ENCODE data around the gene MSI2. TPM values are rescaled to one million over a fixed set of nuclear protein-coding genes. Genes with fewer than 3 reads are reported as not detected.

The MSI2 gene
- total RNA-seq, 2 experiments from 2014 or later: 113 to 114 TPM

DNA sequence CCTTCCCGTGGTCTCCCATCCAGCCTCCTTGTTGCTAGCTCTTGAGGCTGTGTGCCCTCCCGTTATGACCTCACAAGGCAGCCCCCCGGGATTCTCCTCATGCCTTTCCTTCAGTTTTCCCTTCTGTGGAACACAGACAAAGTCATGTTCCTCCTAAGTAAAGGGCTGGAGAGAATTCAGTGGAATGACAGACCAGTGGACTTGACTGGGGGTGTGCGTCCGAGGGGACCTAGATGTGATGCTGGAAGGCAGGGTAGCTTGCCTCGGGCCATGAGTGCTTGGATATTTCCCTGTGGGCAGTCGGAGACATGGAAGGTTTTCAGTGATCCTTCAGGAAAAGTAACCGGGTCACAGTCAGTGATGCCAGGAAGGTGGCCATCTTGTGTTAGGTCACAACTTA is 247.9 kb downstream of the MSI2 start:
- H3K27me3 Mint-ChIP-seq: no peaks in the 10 kb centered on the region
- DNase-seq: no peak
- H3K4me1 Mint-ChIP-seq: peaks cover 4% of the 10 kb centered on the region
- no peaks in the 10 kb centered on the region for H3K9me3 Mint-ChIP-seq
- POLR2A ChIA-PET: no interaction called here
- H3K4me3 Mint-ChIP-seq: no peak overlapping the region
- peaks cover 4% of the 10 kb centered on the region for H3K36me3 Mint-ChIP-seq
- no peak for ATAC-seq (ENCODE audit: low read depth)
- peak overlapping the region; percentile 18 for H3K27ac Mint-ChIP-seq

DNA sequence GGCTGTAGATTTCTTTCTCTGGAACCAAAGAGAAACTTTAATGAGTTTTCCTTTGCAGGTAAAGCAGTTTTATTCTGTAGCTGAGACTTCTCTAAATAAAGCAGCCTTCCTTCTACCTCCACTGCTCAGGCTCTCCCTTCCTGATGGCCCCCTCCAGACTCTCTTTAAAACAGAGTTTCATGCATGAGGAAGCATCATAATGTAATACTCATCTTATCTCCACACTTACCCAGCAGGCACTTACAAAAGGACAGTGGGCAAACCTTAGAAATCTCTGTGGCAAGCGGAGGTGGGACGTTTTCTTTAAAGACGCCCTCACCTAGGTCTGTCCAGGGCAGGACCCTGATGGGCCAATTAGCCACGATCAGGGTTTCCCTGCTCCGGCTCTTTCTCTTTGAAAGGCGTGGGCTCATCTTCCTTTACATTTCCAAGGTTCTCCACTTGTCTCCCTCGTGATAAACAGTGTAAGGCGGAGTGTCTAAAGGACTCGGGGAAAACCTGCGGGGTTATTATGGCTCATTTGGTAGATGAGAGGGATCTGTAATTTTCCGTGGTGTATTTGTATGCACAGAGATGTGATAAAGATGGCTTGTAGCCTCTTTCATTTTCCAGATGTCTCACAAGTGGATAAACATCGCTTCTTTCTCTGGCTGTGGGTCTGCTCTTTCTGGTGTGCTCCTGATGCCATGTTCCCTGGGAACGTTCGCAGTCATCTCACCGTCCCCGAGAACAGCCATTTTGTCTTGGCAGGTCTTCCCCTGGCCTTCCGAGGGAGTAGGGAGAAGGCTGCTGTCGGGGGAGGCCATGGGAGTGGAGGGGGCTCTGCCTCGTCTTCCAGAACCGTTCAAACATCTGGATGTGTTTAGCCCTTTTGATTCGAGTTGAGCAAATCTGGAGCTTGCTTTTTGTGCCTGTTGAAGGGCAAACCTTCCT is 249.8 kb downstream of the MSI2 start:
- POLR2A ChIA-PET: interaction anchor here (0.6 kb wide), 1 partner anchor 160 kb away, joined by 3 read pairs; no protein-coding TSS in a partner anchor

DNA sequence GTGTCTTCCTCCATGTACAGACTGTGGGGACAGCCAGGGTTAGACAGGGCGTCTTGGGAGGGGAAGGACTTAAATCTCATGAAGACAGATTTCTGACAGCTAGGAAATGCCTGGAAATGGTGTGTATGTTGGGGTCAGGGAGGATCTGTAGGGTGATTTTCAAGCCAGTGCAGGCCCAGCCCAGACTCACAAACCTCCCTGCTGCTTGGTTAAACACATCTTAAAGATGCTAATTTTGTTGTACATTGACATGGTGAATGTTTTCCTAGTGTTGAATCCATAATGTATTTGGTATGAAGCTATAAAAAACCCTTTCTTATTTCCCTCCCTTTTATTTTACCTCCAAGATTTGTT is 250.4 kb downstream of the MSI2 start:
- Mint-ChIP-seq H3K4me3 (no peak overlapping the region), H3K27me3 (no peaks in the 10 kb centered on the region), H3K4me1 (no peaks in the 10 kb centered on the region), H3K36me3 (peaks cover 6% of the 10 kb centered on the region), H3K9me3 (no peaks in the 10 kb centered on the region), H3K27ac (no peak overlapping the region)
- ATAC-seq (ENCODE audit: low read depth) (no peak), DNase-seq (no peak)
- POLR2A ChIA-PET: interaction anchor here (0.6 kb wide), 1 partner anchor 160 kb away, joined by 3 read pairs; no protein-coding TSS in a partner anchor

More for the DNA sequence above, 249.8 kb downstream of the MSI2 start:
- Mint-ChIP-seq H3K9me3 (no peaks in the 10 kb centered on the region), H3K4me1 (no peaks in the 10 kb centered on the region), H3K27me3 (no peaks in the 10 kb centered on the region), H3K4me3 (no peak overlapping the region), H3K27ac (no peak overlapping the region), H3K36me3 (peaks cover 6% of the 10 kb centered on the region)
- no peak for ATAC-seq (ENCODE audit: low read depth)
- DNase-seq: no peak

DNA sequence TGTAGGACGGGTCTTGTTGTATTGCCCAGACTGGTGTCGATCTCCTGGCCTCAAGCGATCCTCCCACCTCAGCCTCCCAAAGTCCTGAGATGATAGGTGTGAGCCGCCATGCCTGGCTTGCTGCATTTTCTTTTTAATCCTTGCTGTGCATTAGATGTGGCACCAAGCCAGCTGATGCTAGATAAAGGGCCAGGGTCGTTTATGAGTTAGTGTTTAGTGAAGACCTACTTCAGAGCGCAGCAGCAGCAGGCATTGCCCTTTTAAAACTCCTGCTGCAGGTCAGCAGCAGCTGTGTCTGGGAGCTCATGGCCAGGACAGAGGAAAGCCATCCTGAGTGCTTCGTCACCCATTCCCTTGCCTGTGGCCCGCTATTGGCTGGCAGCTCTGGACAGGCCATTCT is 251.5 kb downstream of the MSI2 start:
- Mint-ChIP-seq H3K27ac (no peak overlapping the region), H3K27me3 (no peaks in the 10 kb centered on the region), H3K4me3 (no peak overlapping the region), H3K9me3 (no peaks in the 10 kb centered on the region), H3K4me1 (no peaks in the 10 kb centered on the region), H3K36me3 (peaks cover 6% of the 10 kb centered on the region)
- ATAC-seq (ENCODE audit: low read depth) (no peak), DNase-seq (no peak)
- POLR2A ChIA-PET: no interaction called here

DNA sequence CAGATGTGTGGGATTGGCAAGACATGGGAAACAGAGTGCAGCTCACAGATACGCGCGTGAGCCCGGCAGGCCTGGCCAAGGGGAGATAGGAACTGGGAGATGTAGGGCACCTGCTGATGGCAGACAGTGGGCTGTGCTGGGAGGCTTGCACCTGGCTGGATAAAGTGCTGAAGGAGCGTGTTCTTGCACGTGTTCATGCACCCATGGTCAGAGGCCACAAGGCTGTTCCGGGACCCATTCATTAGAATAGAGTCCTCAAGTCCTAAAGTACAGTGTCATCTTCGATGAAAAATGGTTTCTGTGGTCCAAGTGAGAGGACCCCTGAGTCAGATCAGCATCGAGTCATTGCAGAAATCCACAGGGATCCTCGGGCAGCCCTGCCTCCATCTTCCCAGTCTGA is 252.3 kb downstream of the MSI2 start:
- DNase-seq: no peak
- Mint-ChIP-seq H3K4me3 (no peak overlapping the region), H3K27me3 (no peaks in the 10 kb centered on the region), H3K4me1 (no peaks in the 10 kb centered on the region), H3K27ac (no peak overlapping the region), H3K9me3 (no peaks in the 10 kb centered on the region), H3K36me3 (peaks cover 4% of the 10 kb centered on the region)
- POLR2A ChIA-PET: no interaction called here
- no peak for ATAC-seq (ENCODE audit: low read depth)

DNA sequence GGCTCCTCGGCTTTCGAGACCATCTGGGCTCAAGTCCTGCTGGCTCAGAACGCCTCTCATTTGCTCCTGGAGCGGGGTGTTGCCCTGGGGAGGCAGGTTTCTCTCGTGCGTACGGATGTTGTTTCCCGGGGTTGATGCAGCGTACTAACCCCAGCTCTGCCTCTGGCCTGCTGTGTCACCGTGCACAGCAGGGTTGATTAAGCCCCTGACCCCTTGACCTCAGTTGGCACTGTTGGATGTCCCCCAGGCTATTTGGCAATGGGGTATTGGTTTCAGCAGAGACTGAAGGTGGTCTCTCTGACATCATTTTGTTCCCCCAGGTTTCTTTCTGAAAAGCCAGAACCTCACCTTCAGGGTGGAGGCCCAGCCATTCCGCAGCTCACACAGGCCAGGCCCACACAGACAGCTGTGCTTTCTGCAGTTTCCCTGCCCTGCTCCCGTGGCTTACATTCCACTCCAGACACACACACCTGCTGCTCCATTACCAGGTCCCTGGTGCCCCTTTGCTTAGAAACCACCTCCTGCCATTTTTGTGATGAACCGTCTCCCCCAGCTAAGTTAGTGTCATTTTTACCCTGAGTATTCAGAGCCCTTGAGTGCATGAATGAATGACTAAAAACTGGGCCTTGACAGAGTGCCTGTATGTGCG is 255.3 kb downstream of the MSI2 start:
- DNase-seq (no peak), ATAC-seq (ENCODE audit: low read depth) (no peak)
- POLR2A ChIA-PET: no interaction called here
- Mint-ChIP-seq H3K9me3 (no peaks in the 10 kb centered on the region), H3K4me1 (no peaks in the 10 kb centered on the region), H3K27ac (no peak overlapping the region), H3K4me3 (no peak overlapping the region), H3K27me3 (no peaks in the 10 kb centered on the region), H3K36me3 (peaks cover 4% of the 10 kb centered on the region)

DNA sequence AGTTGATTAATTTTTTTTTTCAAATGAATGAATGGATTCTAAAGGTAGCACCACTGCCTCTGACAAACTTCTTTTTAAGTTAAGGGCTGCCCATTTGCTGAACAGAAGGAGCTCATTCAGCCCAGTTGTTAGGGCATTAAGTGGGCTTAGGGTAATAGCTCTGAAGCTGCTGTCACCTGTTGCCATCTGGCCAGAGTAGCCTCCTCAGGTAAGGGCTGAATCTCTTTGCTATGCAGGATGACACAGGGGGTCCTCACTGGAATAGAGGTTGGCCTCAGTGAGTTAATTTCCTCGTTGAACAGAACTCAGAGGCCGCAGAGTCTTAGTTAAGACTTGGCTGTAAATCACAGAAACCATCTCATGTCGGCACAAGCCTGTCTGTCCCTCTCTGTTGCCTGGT is 255.9 kb downstream of the MSI2 start:
- ATAC-seq (ENCODE audit: low read depth) (no peak), DNase-seq (no peak)
- Mint-ChIP-seq H3K36me3 (peaks cover 4% of the 10 kb centered on the region), H3K9me3 (no peaks in the 10 kb centered on the region), H3K27ac (no peak overlapping the region), H3K4me3 (no peak overlapping the region), H3K4me1 (no peaks in the 10 kb centered on the region), H3K27me3 (no peaks in the 10 kb centered on the region)
- POLR2A ChIA-PET: no interaction called here

DNA sequence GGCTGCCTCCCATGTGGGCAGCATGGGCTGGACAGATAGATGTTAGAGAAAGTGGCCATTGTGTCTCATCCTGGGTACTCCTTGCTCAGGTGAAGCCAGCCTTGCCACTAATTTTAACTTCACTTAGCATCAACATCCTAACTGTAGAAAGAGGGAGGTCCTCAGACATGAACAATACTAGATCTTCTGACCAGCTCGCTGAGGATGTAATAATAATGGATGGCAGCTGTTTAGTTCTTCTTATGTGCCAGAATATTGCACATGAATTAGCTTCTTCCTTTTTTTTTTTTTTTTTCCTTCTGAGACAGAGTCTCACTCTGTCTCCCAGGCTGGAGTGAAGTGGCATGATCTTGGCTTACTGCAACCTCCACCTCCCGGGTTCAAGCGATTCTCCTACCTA is 256.4 kb downstream of the MSI2 start:
- no peak for DNase-seq
- ATAC-seq (ENCODE audit: low read depth): no peak
- POLR2A ChIA-PET: no interaction called here
- Mint-ChIP-seq H3K27ac (no peak overlapping the region), H3K9me3 (no peaks in the 10 kb centered on the region), H3K36me3 (peaks cover 4% of the 10 kb centered on the region), H3K27me3 (no peaks in the 10 kb centered on the region), H3K4me1 (no peaks in the 10 kb centered on the region), H3K4me3 (no peak overlapping the region)

DNA sequence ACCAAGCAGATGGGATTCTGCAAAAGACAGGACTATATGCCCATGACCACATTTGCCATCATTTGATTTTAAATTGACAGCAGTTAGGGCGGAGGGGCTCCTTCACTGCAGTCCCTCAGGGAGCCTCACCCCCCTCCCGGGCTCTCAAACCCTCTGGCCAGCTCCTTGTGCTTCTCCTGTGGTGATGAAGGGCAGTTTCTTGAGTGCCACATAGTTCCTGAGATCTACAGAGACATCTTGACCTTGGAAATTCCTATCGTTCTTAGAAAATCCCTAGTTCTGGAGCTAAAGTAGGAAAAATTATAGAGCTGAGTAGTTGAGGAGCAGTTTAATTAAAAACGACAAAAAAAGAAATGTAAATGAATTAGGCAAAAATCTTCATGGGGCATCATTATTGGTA is 257.2 kb downstream of the MSI2 start:
- ATAC-seq (ENCODE audit: low read depth) (no peak), DNase-seq (no peak)
- POLR2A ChIA-PET: no interaction called here
- Mint-ChIP-seq H3K27me3 (no peaks in the 10 kb centered on the region), H3K9me3 (no peaks in the 10 kb centered on the region), H3K36me3 (peaks cover 2% of the 10 kb centered on the region), H3K4me1 (no peaks in the 10 kb centered on the region), H3K27ac (no peak overlapping the region), H3K4me3 (no peak overlapping the region)

DNA sequence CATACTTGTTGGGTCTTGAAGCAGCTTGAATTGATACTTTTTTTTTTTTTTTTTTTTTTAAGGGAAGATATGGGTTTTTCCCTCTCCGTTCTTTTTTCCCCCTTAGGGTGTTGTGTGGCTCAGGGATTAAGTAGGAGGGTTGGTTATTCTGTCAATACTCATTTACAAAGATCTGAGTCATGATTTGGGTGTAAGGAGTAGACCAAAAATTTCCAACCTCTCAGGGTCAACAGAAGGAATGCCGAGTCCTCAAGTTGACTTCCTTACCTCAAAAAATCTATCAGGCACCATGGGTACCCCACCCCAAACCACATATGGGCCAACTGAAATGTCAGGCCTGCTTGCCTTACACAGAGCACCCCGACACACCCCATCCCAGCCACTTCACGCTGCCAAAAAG is 258.3 kb downstream of the MSI2 start:
- POLR2A ChIA-PET: no interaction called here
- DNase-seq (no peak), ATAC-seq (ENCODE audit: low read depth) (no peak)
- Mint-ChIP-seq H3K4me3 (no peak overlapping the region), H3K27me3 (no peaks in the 10 kb centered on the region), H3K4me1 (peaks cover 2% of the 10 kb centered on the region), H3K36me3 (peaks cover 2% of the 10 kb centered on the region), H3K27ac (no peak overlapping the region), H3K9me3 (no peaks in the 10 kb centered on the region)

DNA sequence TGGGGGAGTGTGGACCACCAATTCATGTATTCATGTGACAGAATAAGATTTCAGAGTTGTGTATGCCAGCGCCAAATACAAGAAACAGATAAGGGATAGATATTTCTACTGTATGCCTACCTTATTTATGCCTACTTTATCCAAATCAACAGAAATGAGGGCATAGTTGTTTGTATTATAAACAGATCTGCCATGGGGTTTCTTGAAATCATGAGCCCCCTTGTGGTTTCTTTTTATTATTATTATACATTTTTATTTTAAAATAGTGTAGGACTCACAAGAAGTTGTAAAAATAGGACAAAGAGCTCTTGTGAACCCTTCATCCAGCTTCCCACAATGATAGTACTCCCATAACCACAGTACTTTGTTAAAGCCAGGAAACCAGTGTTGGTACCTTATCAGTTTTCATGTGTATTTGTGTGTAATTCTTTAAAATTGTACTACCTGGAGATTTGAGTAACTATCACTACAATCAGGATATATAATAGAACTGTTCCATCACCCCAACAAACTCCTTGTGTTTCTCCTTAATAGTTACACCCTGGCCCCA is 259.4 kb downstream of the MSI2 start:
- Mint-ChIP-seq H3K36me3 (peaks cover 1% of the 10 kb centered on the region), H3K4me1 (peaks cover 2% of the 10 kb centered on the region), H3K27me3 (no peaks in the 10 kb centered on the region), H3K9me3 (no peaks in the 10 kb centered on the region), H3K27ac (no peak overlapping the region), H3K4me3 (no peak overlapping the region)
- DNase-seq: no peak
- ATAC-seq (ENCODE audit: low read depth): no peak
- POLR2A ChIA-PET: no interaction called here

DNA sequence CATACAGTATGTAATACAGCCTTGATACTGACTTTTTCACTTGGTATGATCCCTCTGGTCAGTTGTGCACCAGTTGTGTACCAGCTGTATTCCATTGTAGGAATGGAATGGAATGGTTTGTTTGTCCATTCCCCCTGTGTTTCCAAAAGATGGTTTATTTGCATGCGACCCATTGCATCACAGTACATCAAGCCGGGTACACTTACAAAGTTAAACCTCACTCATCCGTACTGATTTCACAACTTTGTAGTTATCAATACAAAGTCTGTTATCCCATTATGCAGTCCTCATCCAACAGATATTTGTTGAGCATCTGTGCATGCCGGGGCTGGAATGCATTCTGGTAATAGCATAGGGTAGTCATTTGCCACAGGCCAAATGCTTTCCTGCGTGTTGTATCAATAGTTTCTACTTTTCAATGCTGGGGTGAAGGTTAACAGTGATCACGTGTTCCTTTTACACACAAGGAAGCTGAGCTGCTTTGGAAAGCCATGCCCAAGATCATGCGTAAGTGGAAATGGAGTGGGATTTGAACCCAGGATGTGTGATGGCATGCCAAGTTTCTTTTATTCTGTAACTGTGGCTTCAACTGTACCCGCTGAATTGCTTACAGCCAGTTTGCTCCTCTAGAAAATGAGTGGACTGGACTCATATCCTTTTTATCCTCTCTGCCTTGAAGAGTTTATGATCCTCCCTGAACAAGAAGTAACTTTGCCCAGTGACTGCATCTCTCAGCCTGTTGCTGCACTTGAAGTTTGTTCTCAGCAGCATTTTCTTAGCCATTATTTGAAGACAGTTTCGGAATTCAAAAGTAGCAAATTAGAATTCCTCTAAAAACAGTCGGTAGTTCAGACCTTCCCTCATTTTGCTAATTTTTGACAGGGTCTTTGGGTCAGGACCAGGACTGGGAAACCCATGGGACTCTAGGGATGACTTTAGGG is 260.2 kb downstream of the MSI2 start:
- Mint-ChIP-seq H3K27me3 (no peaks in the 10 kb centered on the region), H3K4me1 (peaks cover 2% of the 10 kb centered on the region), H3K4me3 (no peak overlapping the region), H3K27ac (no peak overlapping the region), H3K36me3 (no peaks in the 10 kb centered on the region), H3K9me3 (no peaks in the 10 kb centered on the region)
- DNase-seq (no peak), ATAC-seq (ENCODE audit: low read depth) (no peak)
- POLR2A ChIA-PET: no interaction called here

DNA sequence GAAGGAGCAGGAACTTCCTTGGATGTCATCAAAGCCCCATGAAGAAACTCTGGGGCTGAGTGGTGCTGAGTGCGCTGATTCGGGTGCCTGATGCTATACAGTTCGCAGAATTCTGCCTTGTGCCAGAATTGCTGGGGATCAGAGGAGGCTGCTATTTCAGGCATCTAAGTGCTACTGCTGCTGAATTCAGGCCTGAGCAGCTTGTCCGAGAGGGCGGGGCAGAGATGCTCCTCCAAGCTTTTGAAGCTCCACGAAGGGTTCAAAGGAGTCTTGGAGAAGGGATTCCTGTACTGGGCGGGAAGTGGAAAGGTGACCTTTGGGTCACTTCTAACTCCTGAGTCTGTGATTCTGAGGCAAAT is 260.9 kb downstream of the MSI2 start:
- POLR2A ChIA-PET: no interaction called here
- ATAC-seq (ENCODE audit: low read depth): no peak
- Mint-ChIP-seq H3K9me3 (no peaks in the 10 kb centered on the region), H3K27ac (no peak overlapping the region), H3K4me1 (peaks cover 2% of the 10 kb centered on the region), H3K27me3 (no peaks in the 10 kb centered on the region), H3K4me3 (no peak overlapping the region), H3K36me3 (peaks cover under 1% of the 10 kb centered on the region)
- DNase-seq: no peak
